Fibroblast of skin of left biceps (primary cell): ENCODE results near the gene PRPS2.

Experiments used
- DNase-seq, 2 experiments: peaks; one replicate each; pipeline ENCODE4 v3.0.0-alpha.2; 2013; ENCODE audit warnings: low read depth in 2 of 2

PRPS2 gene

DNA sequence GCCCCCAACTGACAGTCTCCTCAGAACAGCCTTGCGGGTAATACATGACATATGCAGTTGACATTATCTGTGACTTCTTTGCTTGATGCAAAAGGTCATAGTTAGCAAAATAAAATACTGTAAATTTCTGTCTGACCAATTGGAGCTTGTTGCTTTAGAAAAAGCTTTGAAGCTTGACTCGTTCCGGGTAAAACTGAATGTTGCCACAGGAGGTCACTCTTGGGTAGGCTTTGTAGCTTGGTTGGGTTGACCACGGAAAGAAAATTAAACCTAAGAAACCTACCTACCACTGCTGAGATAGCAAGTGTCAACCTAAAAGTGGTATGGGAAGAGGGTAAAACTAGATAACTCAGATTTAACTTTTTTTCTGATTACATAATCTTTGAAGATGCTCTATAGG, 23.2 kb downstream of the PRPS2 start:
- DNase-seq, result no peak

- DNase-seq, result no peak
Measured at GRCh38 chrX:12817528-12817927, 26.3 kb downstream of the PRPS2 start.

- no peak for DNase-seq
Measured at GRCh38 chrX:12819222-12819621, 28.0 kb downstream of the PRPS2 start.

GRCh38 chrX:12820737-12821136, 29.5 kb downstream of the PRPS2 start:
- DNase-seq, result no peak

DNA sequence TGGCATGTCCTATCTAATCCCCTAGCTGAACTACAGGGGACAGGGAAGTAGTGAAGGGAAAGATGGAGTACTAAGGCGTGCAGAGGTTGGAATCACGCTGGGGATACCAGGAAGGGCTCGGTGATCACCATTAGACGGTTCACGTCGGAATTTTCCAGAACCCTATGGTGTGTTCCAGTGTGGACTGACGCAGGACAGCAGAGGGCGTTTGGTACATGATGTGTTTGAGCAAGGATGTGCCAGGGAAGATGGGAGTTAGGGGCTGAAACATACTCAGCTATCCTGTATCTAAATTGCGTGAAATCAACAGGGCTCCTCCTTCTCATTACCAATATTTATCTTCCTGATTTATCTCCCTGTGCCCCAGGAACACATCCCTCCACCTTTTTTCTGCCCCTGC, 33.7 kb downstream of the PRPS2 start:
- DNase-seq, result no peak

DNA sequence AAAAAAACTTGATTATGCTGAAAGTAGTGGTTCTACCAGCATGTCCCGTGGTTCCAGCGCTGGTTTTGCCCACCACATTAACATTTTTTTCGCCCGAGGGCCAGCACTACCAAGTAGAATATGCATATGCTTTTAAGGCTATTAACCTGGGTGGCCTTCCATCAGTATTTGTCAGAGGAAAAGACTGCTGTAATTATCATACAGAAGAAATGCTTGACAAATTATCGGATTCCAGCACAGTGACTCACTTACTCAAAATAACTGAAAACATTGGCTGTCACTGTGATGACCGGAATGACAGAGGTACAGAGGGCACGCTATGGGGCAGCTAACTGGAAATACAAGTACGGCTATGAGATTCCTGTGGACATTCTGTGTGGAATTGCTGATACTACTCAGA, 34.6 kb downstream of the PRPS2 start:
- DNase-seq, result no peak

GRCh38 chrX:12843061-12843667, 52.0 kb downstream of the PRPS2 start:
- DNase-seq, result no peak

GRCh38 chrX:12843668-12844279, 52.6 kb downstream of the PRPS2 start:
- no peak for DNase-seq

- DNase-seq, result no peak
Measured at GRCh38 chrX:12844319-12844718, 53.1 kb downstream of the PRPS2 start.

- no peak for DNase-seq
Measured at GRCh38 chrX:12865359-12865758, 74.1 kb downstream of the PRPS2 start.

DNA sequence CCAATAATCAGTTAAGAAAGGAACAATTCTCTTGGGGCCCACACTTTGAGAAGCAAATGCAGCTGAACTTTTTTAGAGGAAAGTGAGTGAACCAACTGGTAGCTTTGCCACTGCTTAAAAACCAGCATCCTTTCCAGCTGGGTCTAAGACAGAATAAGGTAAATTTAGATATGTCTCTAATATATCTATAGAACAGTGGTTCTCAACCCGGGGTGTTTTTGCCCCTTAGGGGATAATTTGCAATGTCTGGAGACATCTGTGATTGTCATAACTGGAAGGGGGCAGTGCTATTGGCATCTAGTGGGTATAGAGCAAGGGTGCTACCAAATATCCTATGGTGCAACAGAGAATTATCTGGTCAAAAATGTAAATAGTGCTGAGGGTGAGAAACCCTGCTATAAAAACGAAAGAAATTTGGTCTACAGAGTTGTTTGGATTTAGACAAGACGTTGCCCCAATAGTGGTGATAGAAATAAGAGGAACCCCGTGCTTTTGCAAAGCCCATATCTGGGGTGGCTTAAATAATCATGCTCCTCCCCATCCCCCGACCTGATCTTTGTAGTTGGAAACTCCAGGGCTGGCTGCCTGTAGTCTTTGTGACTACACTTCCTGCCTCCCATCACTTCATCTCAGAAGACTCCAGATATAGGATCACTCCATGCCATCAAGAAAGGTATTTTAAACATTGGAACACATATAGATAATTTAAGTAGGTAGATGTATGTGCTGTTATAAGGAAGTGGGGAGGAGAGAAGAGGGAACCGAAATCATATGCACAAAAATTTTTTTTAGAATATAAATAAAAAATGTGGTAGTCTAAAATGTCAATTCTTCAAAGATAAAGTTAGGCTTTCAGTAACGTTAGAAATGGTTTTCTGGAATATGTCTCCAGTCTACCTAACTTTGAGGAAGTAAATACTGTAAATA, 75.5 kb downstream of the PRPS2 start, which contains the start of gene TLR7:
Gene TLR7, plus strand, starts transcription at position 622 of the 927 bp plus-strand sequence. CDS start 507 bp downstream, outside the sequence.
- no peak for DNase-seq

DNA sequence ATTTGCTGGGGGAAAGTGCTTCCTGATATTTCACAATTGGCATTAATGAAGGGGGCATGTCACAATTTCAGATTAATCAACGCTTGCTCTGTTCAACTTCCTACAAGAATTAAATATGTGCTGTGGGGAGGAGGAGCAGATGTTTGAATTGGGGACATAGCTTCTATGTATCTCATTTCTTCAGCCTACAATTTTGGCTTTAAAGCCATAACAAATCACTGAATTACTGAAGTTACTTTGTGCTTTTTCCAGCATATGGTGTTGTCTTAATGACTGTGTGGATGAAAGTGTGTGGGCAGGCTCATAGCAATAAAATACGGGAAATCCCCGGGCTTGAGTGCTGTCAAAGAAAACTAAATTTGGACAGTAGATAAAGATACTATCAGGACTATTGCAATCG, 76.5 kb downstream of the PRPS2 start:
- DNase-seq, result no peak

DNA sequence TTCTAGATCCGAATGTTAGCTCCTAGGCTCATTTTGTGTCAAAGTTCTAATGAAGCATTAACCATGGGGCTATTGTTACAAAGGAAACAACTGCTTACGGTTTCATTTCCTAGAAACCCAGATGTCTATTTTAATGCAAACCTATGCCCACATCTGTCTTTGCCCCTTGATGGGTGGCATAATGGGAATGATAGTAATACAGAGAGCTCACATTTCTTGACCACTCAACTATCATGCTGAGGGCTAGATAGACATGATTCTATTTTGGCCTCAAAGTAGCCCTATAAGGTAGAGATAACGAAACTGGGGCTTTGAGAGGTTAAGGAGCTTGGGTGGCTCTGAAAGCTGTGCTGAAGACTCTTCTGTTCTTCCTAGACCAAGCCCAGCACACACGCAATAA, 77.5 kb downstream of the PRPS2 start:
- DNase-seq, result no peak

DNA sequence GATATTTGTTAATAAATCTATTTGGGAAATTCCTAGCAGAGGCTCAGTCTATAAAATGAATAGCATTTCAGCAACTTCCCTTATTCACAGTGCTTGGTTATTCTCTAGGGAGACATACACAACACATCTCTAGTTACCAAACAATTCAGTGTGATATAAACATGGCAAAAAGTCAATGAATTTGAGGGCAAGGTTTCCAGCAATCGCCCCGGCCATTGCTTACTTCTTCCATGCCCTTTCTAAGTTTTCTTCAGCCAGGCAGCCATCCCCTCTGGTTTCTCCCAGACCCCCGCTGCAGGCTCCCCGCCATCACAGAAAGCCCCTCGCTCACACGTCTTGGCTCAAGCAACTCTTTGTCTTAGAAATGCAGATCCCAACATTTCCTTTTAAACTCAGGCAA, 80.0 kb downstream of the PRPS2 start:
- DNase-seq, result no peak

DNA sequence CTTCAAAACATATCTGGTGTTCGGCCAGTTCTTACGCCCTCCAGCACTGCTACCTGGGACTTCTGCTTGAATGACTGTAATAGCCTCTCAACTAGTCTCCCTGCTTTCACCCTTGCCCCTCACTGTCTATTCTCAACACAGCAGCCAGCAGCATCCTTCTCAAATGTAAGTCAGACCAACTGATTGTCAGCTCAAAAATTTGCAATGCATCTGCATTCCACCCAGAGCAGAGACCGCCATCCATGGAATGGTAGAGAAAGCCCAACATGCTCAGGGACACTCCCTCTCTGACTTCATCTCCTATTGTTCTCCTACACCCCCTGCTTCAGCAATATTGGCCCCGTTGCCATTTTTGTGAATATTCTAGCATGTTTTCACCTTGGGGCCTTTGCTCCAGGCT, 81.5 kb downstream of the PRPS2 start:
- no peak for DNase-seq
